Heart left ventricle (tissue), 16 donors: ENCODE measurements around the gene CTTNBP2NL. TPM values are rescaled to one million over a fixed set of nuclear protein-coding genes. Genes with fewer than 3 reads are reported as not detected.

Experiments used
- ATAC-seq, 4 donors: fragments of 200-7000 bp; cut with Tn5 transposase; one replicate each; pipeline ENCODE4 v1.9.1; 2020 to 2022; ENCODE audit warnings: moderate library complexity in 4 of 4, mild to moderate bottlenecking in 3 of 4, moderate number of reproducible peaks in 1 of 4
- DNase-seq, 5 donors: peaks; one replicate each; pipeline ENCODE4 v3.0.0-alpha.2; 2020
- H3K27ac ChIP-seq, 12 donors: fragments of 200-600 bp; sonication (generic) in 4 of 12; one replicate each; pipeline versions ENCODE4 v1.5.0 to v1.8.0; 2016 to 2022; ENCODE audit warnings: mild to moderate bottlenecking in 2 of 12
- H3K27me3 ChIP-seq, 9 donors: fragments of 200-600 bp; sonication (generic) in 2 of 9; one replicate each; pipeline versions ENCODE4 v1.5.1 to v1.8.0; 2016 to 2022; ENCODE audit warnings: mild to moderate bottlenecking in 3 of 9
- H3K36me3 ChIP-seq, 9 donors: fragments of 200-600 bp; sonication (generic) in 2 of 9; one replicate each; pipeline versions ENCODE4 v1.5.0 to v1.8.0; 2018 to 2022; ENCODE audit warnings: mild to moderate bottlenecking in 2 of 9
- H3K4me1 ChIP-seq, 12 donors: fragments of 200-600 bp; sonication (generic) in 4 of 12; one replicate each; pipeline versions ENCODE4 v1.5.0 to v1.8.0; 2016 to 2022; ENCODE audit warnings: mild to moderate bottlenecking in 3 of 12
- H3K4me3 ChIP-seq, 12 donors: fragments of 200-600 bp; sonication (generic) in 4 of 12; one replicate each; pipeline versions ENCODE4 v1.5.0 to v1.8.0; 2017 to 2022; ENCODE audit warnings: mild to moderate bottlenecking in 9 of 12, moderate library complexity in 4 of 12
- H3K9me3 ChIP-seq, 12 donors: fragments of 200-600 bp; sonication (generic) in 4 of 12; one replicate each; pipeline versions ENCODE4 v1.5.0 to v1.8.0; 2016 to 2022; ENCODE audit warnings: mild to moderate bottlenecking in 1 of 12
- POLR2A ChIP-seq, 2 donors: fragments of 450-650 bp; IDR thresholded peaks; one replicate each; pipeline ENCODE4 v1.6.1; 2017; ENCODE audit warnings: antibody characterized with exemption in 2 of 2, mild to moderate bottlenecking in 2 of 2, moderate library complexity in 2 of 2
- WGBS, 4 donors: extraction: QIAGEN DNeasy Blood & Tissue Kit in 2 of 4; methylation state at CpG; one replicate each; pipeline versions ENCODE4 v1.1.5 to v1.1.7; 2013 to 2018; 5-methylcytosine and 5-hydroxymethylcytosine counted together
- intact Hi-C, 10 donors: fragments of 100-400 bp; cut with DNase I; formaldehyde crosslinking; loops; one replicate each; pipeline versions ENCODE4 v1.11.1 to v1.14.2; 2022
- polyA plus RNA-seq, 2 donors: library from polyadenylated mRNA; stranded (reverse); fragments of 200-250 nt; gene quantifications; one replicate each; pipeline ENCODE4 v1.2.3, GENCODE V29; 2013
- total RNA-seq, 9 donors: library from RNA; depleted of rRNA in 2 of 9; stranded (reverse); fragments of >200 nt in 2 of 9; fragmentation: NEBNext Ultra II Directional in 3 of 9; extraction: Animal tissue kit (Norgen Biotek cat#: 25700) in 3 of 9; gene quantifications; one replicate each; pipeline versions ENCODE4 v1.1.0 to v1.2.4, GENCODE V29; 2016 to 2023
- TF ChIP-seq, protein P1 (sequence below), 12 donors: fragments of 200-600 bp; sonication (generic) in 4 of 12; IDR thresholded peaks; one replicate each; pipeline versions ENCODE4 v1.5.0 to v1.8.0; 2018 to 2022; ENCODE audit warnings: antibody characterized with exemption in 12 of 12, mild to moderate bottlenecking in 5 of 12
- donor health status: ischemic (EF 13 %, LVEDD 7.1; RV severe dilation, severe dysfunction).
- donor health status: healthy with polysubstance abuse.
- donor health status: DM: no; HTN: yes; CAD: no.
- donor health status: DM: no; HTN: no; CAD: no.
- donor health status: ischemic (EF 25% LVEDD 6.9; RV normal size, moderate dysfunction).
- donor health status: ischemic (EF 25% LVEDD 5.7; RV mildly dilated, moderate dysfunction).
- donor health status: healthy.
- donor health status: DM: yes; HTN: yes; CAD: no.
- donor health status: ischemic (EF 35%, LVEDD 5.7; RV mildly dilated, moderate dysfunction).
- donor health status: nonischemic (EF 11% LVEDD 7.7; RV severe dilation, severe dysfunction).
- donor health status: DM: yes; HTN: yes; CAD: no.
- donor health status: PGD.
- donor health status: ischemic (EF 29% LVEDD 5.4; RV normal size, mild dysfunction).
- donor health status: nonischemic (EF 23%, LVEDD 6.1; RV moderate dilation, normal function).

Gene CTTNBP2NL
- total and polyA plus RNA-seq, 11 donors = 4.6 to 22.8 (median 14.1) TPM

DNA sequence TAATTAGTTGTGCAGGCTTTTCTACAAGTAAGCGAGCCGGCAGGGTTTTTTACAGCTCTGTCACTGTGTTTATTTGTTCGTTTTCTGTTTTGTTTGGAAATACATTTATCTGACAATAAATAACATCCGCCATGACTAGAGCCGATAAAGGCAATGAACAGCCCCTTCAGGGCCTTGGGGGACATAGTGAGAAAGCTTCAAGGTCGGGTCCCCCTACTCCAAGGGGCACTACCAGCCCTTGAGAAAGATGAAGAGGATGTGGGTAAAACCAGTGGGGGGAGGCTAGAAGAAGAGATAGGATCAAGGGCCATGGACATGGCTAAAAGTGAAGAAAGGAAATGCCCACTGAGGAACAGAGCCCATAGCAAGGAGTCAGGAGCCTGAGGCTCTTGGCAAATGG lies 38.5 kb upstream of the CTTNBP2NL start:
- Histone ChIP-seq H3K36me3 (no peaks in the 10 kb centered on the region), H3K4me1 (peaks cover 0 to 36% (median 15%) of the 10 kb centered on the region in 12 donors), H3K27ac (no peak overlapping the region), H3K27me3 (no peaks in the 10 kb centered on the region), H3K9me3 (peaks cover 0 to 11% (median 0%) of the 10 kb centered on the region in 12 donors), H3K4me3 (no peak overlapping the region)
- no peak for DNase-seq
- intact Hi-C loops = no loop called here
- 86 to 92% (median 88%) methylated on average over 6 of the region's 6 CpGs for WGBS, 4 donors
- no peak for TF ChIP-seq POLR2A (IDR thresholded peaks at IDR 0.05)
- TF ChIP-seq, protein P1, sequence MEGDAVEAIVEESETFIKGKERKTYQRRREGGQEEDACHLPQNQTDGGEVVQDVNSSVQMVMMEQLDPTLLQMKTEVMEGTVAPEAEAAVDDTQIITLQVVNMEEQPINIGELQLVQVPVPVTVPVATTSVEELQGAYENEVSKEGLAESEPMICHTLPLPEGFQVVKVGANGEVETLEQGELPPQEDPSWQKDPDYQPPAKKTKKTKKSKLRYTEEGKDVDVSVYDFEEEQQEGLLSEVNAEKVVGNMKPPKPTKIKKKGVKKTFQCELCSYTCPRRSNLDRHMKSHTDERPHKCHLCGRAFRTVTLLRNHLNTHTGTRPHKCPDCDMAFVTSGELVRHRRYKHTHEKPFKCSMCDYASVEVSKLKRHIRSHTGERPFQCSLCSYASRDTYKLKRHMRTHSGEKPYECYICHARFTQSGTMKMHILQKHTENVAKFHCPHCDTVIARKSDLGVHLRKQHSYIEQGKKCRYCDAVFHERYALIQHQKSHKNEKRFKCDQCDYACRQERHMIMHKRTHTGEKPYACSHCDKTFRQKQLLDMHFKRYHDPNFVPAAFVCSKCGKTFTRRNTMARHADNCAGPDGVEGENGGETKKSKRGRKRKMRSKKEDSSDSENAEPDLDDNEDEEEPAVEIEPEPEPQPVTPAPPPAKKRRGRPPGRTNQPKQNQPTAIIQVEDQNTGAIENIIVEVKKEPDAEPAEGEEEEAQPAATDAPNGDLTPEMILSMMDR (IDR thresholded peaks at IDR 0.05) = no peak
- ATAC-seq = no peak

DNA sequence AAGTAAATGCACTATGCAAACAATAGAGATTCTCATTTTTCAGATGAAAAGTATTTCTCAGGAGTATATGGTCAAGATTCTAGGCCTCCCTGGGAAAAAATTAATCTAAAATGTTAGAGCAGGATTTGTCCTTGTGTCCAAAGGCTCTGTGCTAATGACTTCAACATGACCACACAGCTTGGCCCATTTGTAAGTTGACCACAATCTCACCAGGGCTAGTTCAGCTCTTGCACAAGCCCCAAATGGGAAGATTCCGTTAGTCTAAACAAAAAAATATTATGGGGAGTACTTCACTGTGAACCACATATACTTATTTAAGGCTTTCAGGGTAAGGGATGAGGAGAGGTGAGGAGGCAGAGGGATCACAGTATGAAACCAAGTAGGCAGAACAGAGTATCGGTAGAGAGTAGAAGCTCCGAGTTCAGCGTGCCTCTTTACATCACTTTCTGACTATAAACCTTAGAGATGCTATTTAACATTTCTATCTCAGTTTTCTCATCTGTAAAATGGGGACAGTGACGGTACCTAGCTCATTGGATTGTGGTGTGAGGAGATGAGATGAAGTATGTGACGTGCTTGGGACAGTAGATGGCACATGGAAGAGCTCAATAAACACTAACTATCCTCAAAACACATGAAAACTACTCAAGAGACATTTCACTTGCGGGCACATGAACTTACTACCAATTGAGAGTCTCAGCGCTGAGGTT lies 37.8 kb upstream of the CTTNBP2NL start:
- DNase-seq = no peak
- intact Hi-C loops = no loop called here
- Histone ChIP-seq H3K27me3 (no peaks in the 10 kb centered on the region), H3K9me3 (peaks cover 0 to 3% (median 0%) of the 10 kb centered on the region in 12 donors), H3K27ac (peak overlapping the region in 1 of 12 donors; percentile 11), H3K4me3 (peak overlapping the region in 2 of 12 donors; percentile 41 to 45), H3K36me3 (no peaks in the 10 kb centered on the region), H3K4me1 (peaks cover 0 to 36% (median 15%) of the 10 kb centered on the region in 12 donors)
- ATAC-seq = no peak
- TF ChIP-seq, protein P1 (IDR thresholded peaks at IDR 0.05) = no peak
- 73 to 81% (median 78%) methylated on average over 8 of the region's 8 CpGs for WGBS, 4 donors

DNA sequence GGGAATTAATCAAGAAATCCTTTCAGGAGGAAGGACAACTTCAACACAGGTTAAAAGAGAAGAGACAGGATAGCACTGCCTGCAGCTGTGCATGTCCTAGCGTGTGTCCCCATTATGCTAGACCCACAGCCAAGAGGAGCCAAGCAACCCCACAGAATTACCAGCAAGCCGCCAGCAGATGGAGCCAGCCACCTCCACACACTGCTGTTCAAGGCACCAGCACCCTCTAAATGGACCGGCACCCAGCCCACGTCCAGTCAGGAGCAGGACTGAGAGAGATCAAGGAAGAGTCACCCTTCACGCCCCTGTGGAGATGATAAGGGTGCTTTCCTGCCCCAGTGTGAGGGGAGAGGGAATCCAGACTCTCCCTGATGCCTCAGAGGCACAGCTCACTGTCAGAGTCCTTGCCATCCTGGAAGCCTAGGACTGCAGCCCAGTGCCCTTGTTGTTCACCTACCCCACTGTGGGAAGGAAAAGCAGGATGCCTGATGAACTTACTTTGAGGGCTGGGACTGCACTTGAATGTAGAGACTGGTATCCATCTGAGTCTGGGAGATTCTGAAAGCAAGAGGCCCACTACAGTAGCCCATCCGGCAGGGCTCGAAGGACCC lies 37.1 kb upstream of the CTTNBP2NL start:
- Histone ChIP-seq H3K4me1 (peaks cover 0 to 36% (median 15%) of the 10 kb centered on the region in 12 donors), H3K4me3 (peak overlapping the region in 6 of 12 donors; percentile 8 to 51 (median 46)), H3K27me3 (no peaks in the 10 kb centered on the region), H3K36me3 (no peaks in the 10 kb centered on the region), H3K27ac (peak overlapping the region in 11 of 12 donors; percentile 61 to 89 (median 79)), H3K9me3 (no peaks in the 10 kb centered on the region)
- peak; percentile 62 to 81 (median 75) for DNase-seq
- ATAC-seq = peak; percentile 58 to 89 (median 88)
- TF ChIP-seq, protein P1 (IDR thresholded peaks at IDR 0.05) = peak; percentile 68 to 83 (median 76)
- TF ChIP-seq POLR2A (IDR thresholded peaks at IDR 0.05) = no peak
- intact Hi-C loops = loop anchor here in 1 of 10 donors (1.0 kb wide), 1 partner anchor 10 kb away; no protein-coding TSS in a partner anchor
- WGBS, 4 donors = 31 to 33% (median 31%) methylated on average over 7 of the region's 7 CpGs
